ENCODE results near the gene CACNA1A. TPM values are rescaled to one million over a fixed set of nuclear protein-coding genes. Genes with fewer than 3 reads are reported as not detected.

CACNA1A gene
- total RNA-seq, 1 donor: 1.4 TPM

DNA sequence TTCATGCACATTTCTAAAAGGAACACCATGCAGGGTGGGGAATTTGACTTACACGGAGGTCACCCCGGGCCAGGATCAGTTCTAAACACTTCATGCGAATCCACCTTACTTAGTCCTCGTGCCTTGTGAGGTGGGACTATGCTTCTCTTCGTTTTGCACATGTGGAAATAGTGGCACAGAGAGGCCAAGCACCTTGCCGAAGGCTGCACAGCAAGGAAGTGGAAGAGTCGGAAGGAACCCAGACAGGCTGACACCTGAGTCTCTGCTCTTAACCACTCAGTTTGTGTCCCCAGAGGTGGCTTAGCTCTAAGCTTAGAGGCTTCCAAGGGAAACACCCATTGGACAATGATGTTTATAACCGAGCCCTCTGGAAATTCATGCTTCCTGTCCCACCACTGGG, 150.1 kb downstream of the CACNA1A start:
- DNase-seq (ENCODE audit: insufficient read length, low spot score, missing footprints): no peak
- Histone ChIP-seq H3K27ac (ENCODE audit: low read depth, low read length) (no peak overlapping the region), H2AFZ (ENCODE audit: low read length) (no peak overlapping the region), H3K36me3 (ENCODE audit: insufficient read depth, low read length) (no peaks in the 10 kb centered on the region), H3K4me1 (ENCODE audit: insufficient read depth, low read length) (no peaks in the 10 kb centered on the region), H4K20me1 (ENCODE audit: insufficient read depth, low read length) (no peaks in the 10 kb centered on the region), H3K4me3 (ENCODE audit: insufficient read depth, low read length) (no peak overlapping the region), H3K9me3 (ENCODE audit: low read depth, low read length) (no peaks in the 10 kb centered on the region), H3K4me2 (ENCODE audit: insufficient read depth, low read length) (no peak overlapping the region), H3K27me3 (ENCODE audit: insufficient read depth, low read length) (peaks cover 2% of the 10 kb centered on the region), H3K79me2 (ENCODE audit: insufficient read depth, low read length) (no peaks in the 10 kb centered on the region)
- TF ChIP-seq, protein P1, sequence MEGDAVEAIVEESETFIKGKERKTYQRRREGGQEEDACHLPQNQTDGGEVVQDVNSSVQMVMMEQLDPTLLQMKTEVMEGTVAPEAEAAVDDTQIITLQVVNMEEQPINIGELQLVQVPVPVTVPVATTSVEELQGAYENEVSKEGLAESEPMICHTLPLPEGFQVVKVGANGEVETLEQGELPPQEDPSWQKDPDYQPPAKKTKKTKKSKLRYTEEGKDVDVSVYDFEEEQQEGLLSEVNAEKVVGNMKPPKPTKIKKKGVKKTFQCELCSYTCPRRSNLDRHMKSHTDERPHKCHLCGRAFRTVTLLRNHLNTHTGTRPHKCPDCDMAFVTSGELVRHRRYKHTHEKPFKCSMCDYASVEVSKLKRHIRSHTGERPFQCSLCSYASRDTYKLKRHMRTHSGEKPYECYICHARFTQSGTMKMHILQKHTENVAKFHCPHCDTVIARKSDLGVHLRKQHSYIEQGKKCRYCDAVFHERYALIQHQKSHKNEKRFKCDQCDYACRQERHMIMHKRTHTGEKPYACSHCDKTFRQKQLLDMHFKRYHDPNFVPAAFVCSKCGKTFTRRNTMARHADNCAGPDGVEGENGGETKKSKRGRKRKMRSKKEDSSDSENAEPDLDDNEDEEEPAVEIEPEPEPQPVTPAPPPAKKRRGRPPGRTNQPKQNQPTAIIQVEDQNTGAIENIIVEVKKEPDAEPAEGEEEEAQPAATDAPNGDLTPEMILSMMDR (IDR thresholded peaks at IDR 0.05; ENCODE audit: extremely low read depth, low read depth, low read length): no peak

DNA sequence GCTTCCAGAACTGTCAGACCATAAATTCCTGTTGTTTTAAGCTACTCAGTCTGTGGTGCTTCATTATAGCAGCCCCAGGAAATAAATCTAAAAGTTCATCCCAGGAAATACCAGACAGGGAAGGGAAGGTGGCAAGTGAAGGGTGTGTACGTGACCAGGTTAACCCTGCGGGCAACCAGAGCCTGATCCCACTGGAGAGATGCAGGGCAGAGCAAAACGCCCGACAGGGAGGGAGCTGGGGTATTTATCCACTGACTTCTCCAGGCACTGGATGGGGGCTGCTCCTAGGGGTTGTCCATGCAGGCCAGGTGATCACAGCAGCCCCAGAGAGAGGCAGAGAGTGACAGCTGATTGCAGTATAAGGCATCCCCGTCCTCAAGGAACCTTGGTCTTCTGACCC, 150.9 kb downstream of the CACNA1A start:
- H3K79me2 ChIP-seq (ENCODE audit: insufficient read depth, low read length): no peaks in the 10 kb centered on the region
- H3K4me1 ChIP-seq (ENCODE audit: insufficient read depth, low read length): no peaks in the 10 kb centered on the region
- H3K27ac ChIP-seq (ENCODE audit: low read depth, low read length): no peak overlapping the region
- DNase-seq (ENCODE audit: insufficient read length, low spot score, missing footprints): no peak
- H4K20me1 ChIP-seq (ENCODE audit: insufficient read depth, low read length): no peaks in the 10 kb centered on the region
- H3K9me3 ChIP-seq (ENCODE audit: low read depth, low read length): no peaks in the 10 kb centered on the region
- H3K4me3 ChIP-seq (ENCODE audit: insufficient read depth, low read length): no peak overlapping the region
- no peaks in the 10 kb centered on the region for H3K36me3 ChIP-seq (ENCODE audit: insufficient read depth, low read length)
- TF ChIP-seq, protein P1 (IDR thresholded peaks at IDR 0.05; ENCODE audit: extremely low read depth, low read depth, low read length): no peak
- H2AFZ ChIP-seq (ENCODE audit: low read length): no peak overlapping the region
- no peak overlapping the region for H3K4me2 ChIP-seq (ENCODE audit: insufficient read depth, low read length)
- H3K27me3 ChIP-seq (ENCODE audit: insufficient read depth, low read length): peaks cover 2% of the 10 kb centered on the region

DNA sequence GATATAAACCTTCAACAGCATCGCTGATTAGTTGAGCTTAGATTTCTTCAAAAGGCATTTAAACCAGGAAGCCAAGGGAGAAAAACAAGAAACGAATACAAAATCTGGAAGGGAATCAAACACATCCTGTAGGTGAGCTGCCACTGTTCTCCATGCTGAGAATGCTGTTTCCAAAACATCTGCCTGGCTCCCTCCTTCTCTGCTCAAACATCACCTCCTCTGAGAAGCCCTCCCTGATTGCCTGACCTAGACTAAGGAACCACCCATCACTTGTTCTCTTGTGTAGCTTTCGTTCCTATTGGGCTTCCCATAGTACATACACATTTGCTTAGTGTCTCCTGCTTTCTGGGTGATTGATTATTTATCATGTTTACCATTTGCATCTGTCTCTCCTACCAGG, 152.7 kb downstream of the CACNA1A start:
- Histone ChIP-seq H3K4me1 (ENCODE audit: insufficient read depth, low read length) (no peaks in the 10 kb centered on the region), H3K36me3 (ENCODE audit: insufficient read depth, low read length) (no peaks in the 10 kb centered on the region), H2AFZ (ENCODE audit: low read length) (no peak overlapping the region), H4K20me1 (ENCODE audit: insufficient read depth, low read length) (no peaks in the 10 kb centered on the region), H3K4me3 (ENCODE audit: insufficient read depth, low read length) (no peak overlapping the region), H3K27ac (ENCODE audit: low read depth, low read length) (no peak overlapping the region), H3K27me3 (ENCODE audit: insufficient read depth, low read length) (peaks cover 2% of the 10 kb centered on the region), H3K9me3 (ENCODE audit: low read depth, low read length) (no peaks in the 10 kb centered on the region), H3K79me2 (ENCODE audit: insufficient read depth, low read length) (no peaks in the 10 kb centered on the region), H3K4me2 (ENCODE audit: insufficient read depth, low read length) (no peak overlapping the region)
- no peak for DNase-seq (ENCODE audit: insufficient read length, low spot score, missing footprints)
- TF ChIP-seq, protein P1 (IDR thresholded peaks at IDR 0.05; ENCODE audit: extremely low read depth, low read depth, low read length): no peak

DNA sequence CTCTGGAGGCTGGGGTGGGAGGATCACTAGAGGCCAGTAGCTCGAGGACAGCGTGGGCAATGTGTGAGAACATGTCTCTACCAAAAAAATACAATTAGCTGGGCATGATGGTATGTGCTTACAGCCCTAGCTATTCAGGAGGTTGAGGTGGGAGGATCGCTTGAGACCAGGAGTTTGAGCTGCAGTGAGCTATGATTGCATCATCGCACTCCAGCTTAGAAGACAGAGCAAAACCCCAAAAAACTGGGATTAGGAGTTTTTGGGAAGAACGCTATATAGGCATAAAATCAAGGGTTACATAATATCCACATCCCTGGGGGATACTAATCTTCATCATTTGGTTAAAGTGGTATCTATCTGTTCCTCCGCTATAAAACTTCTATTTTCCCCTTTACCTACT, 155.5 kb downstream of the CACNA1A start:
- H3K4me3 ChIP-seq (ENCODE audit: insufficient read depth, low read length): no peak overlapping the region
- H3K36me3 ChIP-seq (ENCODE audit: insufficient read depth, low read length): no peaks in the 10 kb centered on the region
- no peak overlapping the region for H3K27ac ChIP-seq (ENCODE audit: low read depth, low read length)
- H4K20me1 ChIP-seq (ENCODE audit: insufficient read depth, low read length): no peaks in the 10 kb centered on the region
- H3K79me2 ChIP-seq (ENCODE audit: insufficient read depth, low read length): no peaks in the 10 kb centered on the region
- no peak for DNase-seq (ENCODE audit: insufficient read length, low spot score, missing footprints)
- H3K9me3 ChIP-seq (ENCODE audit: low read depth, low read length): no peaks in the 10 kb centered on the region
- H2AFZ ChIP-seq (ENCODE audit: low read length): no peak overlapping the region
- TF ChIP-seq, protein P1 (IDR thresholded peaks at IDR 0.05; ENCODE audit: extremely low read depth, low read depth, low read length): no peak
- no peaks in the 10 kb centered on the region for H3K4me1 ChIP-seq (ENCODE audit: insufficient read depth, low read length)
- peaks cover 2% of the 10 kb centered on the region for H3K27me3 ChIP-seq (ENCODE audit: insufficient read depth, low read length)
- H3K4me2 ChIP-seq (ENCODE audit: insufficient read depth, low read length): no peak overlapping the region
